C4-2B (cell line): ENCODE results near the gene ABCA4.

Experiments
- ZFX ChIP-seq: fragments of 450-650 bp; IDR thresholded peaks from 2 replicates; pipeline ENCODE4 v1.6.1; 2017
- TF ChIP-seq, protein P1 (sequence below): fragments of 450-650 bp; conservative IDR thresholded peaks from 2 replicates; pipeline ENCODE4 v1.5.1; 2017; ENCODE audit warnings: mild to moderate bottlenecking

GRCh38 chr1:94142022-94142421, 21.1 kb upstream of the ABCA4 start:
- TF ChIP-seq, protein P1, sequence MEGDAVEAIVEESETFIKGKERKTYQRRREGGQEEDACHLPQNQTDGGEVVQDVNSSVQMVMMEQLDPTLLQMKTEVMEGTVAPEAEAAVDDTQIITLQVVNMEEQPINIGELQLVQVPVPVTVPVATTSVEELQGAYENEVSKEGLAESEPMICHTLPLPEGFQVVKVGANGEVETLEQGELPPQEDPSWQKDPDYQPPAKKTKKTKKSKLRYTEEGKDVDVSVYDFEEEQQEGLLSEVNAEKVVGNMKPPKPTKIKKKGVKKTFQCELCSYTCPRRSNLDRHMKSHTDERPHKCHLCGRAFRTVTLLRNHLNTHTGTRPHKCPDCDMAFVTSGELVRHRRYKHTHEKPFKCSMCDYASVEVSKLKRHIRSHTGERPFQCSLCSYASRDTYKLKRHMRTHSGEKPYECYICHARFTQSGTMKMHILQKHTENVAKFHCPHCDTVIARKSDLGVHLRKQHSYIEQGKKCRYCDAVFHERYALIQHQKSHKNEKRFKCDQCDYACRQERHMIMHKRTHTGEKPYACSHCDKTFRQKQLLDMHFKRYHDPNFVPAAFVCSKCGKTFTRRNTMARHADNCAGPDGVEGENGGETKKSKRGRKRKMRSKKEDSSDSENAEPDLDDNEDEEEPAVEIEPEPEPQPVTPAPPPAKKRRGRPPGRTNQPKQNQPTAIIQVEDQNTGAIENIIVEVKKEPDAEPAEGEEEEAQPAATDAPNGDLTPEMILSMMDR: no peak
- TF ChIP-seq ZFX: no peak
